ENCODE measurements around the gene ACAP3. TPM values are rescaled to one million over a fixed set of nuclear protein-coding genes. Genes with fewer than 3 reads are reported as not detected.

ACAP3 gene
- total and polyA plus RNA-seq, 10 of the 15 experiments (the other 5 are each of a cell fraction or from before 2014, with no cell fraction given) = 0.05 to 34.2 (median 7.1) TPM

DNA sequence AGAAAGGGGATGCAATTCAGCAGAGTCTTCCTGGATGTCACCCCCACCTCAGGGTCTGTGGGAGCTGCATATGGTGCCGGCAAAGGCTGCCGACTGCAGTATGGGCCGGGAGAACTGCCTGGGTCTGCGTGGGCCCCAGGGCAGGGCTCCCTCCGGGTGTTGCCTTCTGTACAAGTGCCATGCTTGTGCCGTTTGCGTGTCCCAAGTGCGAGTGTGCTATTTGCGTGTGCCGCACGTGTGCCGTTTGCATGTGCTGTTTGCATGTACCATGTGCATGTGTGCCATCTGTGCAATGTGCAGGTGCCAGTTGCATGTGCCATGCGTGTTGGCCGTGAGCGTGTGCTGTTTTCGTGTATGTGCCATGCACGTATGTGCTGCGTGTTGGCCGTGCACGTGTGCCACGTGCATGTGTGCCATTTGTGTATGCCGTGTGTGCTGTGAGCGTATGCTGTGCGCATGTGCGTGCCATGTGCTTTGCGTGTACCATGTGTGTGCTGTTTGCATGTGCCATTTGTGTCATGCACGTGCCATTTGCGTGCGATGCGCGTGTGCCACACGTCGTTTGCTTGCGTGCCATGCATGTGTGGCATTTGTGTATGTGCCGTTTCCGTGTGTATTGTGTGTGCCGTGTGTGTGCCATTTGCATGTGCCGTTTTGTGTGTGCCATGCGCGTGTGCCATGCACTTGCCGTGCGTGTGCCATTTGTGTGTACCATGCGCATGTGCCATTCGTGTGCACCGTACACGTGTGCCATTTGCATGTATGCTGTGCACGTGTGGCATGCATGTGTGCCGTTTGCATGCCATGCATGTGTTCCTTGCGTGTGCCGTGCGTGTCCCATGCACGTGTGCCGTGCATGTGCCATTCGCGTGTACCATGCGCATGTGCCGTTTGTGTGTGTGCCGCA is 21.8 kb upstream of the ACAP3 start (continued):
- no peak for TF ChIP-seq ATF2 (IDR thresholded peaks at IDR 0.05; ENCODE audit: low read length)
- TF ChIP-seq PAX5 (IDR thresholded peaks at IDR 0.05; ENCODE audit: borderline replicate concordance, low read depth, low read length) = no peak
- TF ChIP-seq WRNIP1 (IDR thresholded peaks at IDR 0.05; ENCODE audit: borderline replicate concordance, low read depth, low read length) = no peak
- TF ChIP-seq, protein P1, sequence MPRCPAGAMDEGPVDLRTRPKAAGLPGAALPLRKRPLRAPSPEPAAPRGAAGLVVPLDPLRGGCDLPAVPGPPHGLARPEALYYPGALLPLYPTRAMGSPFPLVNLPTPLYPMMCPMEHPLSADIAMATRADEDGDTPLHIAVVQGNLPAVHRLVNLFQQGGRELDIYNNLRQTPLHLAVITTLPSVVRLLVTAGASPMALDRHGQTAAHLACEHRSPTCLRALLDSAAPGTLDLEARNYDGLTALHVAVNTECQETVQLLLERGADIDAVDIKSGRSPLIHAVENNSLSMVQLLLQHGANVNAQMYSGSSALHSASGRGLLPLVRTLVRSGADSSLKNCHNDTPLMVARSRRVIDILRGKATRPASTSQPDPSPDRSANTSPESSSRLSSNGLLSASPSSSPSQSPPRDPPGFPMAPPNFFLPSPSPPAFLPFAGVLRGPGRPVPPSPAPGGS (IDR thresholded peaks at IDR 0.05; ENCODE audit: borderline replicate concordance, insufficient read depth, low read depth, low read length, poor library complexity, severe bottlenecking) = peak; percentile 96
- TF ChIP-seq NFIC (IDR thresholded peaks at IDR 0.05; ENCODE audit: low read depth, low read length) = no peak
- TF ChIP-seq KDM1A (IDR thresholded peaks at IDR 0.05; ENCODE audit: borderline replicate concordance) = no peak
- TF ChIP-seq SMARCA5 (IDR thresholded peaks at IDR 0.05) = no peak
- TF ChIP-seq LARP7 (IDR thresholded peaks at IDR 0.05) = no peak
- TF ChIP-seq GATAD2B (conservative IDR thresholded peaks at IDR 0.05; ENCODE audit: low read depth) = no peak
- TF ChIP-seq POU2F2 (IDR thresholded peaks at IDR 0.05; ENCODE audit: borderline replicate concordance, low read depth, low read length) = peak; percentile 9; the same call in 1 of the 3 replicates
